T-helper 17 cell (primary cell): ENCODE data around the gene MAGI2. TPM values are rescaled to one million over a fixed set of nuclear protein-coding genes. Genes with fewer than 3 reads are reported as not detected.

Experiments
- ATAC-seq: fragments of 150-1000 bp; cut with Tn5 transposase; 2 replicates; pipeline ENCODE4 v1.10.0; 2021; ENCODE audit warnings: mild to moderate bottlenecking, moderate library complexity
- DNase-seq, 3 donors: peaks; one replicate each; pipeline versions ENCODE4 v3.0.0 to v3.0.0-alpha.2; 2020 to 2021
- H3K9me3 ChIP-seq: one replicate; pipeline ENCODE4 v1.7.0; 2013; ENCODE audit warnings: low read length, mild to moderate bottlenecking; ENCODE audit not compliant: control insufficient read depth, poor library complexity, severe bottlenecking
- H3K27ac Mint-ChIP-seq: one replicate; pipeline ENCODE4 v1.8.0; 2022; ENCODE audit warnings: mild to moderate bottlenecking, moderate library complexity, mixed read lengths
- H3K27me3 Mint-ChIP-seq: one replicate; pipeline ENCODE4 v1.8.0; 2022; ENCODE audit warnings: mixed read lengths
- H3K36me3 Mint-ChIP-seq: one replicate; pipeline ENCODE4 v1.8.0; 2022; ENCODE audit warnings: low read depth, mixed read lengths
- H3K4me1 Mint-ChIP-seq: one replicate; pipeline ENCODE4 v1.8.0; 2022; ENCODE audit warnings: mild to moderate bottlenecking, mixed read lengths
- H3K4me3 Mint-ChIP-seq: one replicate; pipeline ENCODE4 v1.8.0; 2022; ENCODE audit warnings: mild to moderate bottlenecking, moderate library complexity, mixed read lengths
- total RNA-seq, 4 donors: library from RNA in 2 of 4; stranded (reverse) in 2 of 4; gene quantifications; one replicate each; pipeline ENCODE4 v1.2.3 and lab custom pipeline; 2022 to 2026

Gene MAGI2
- total RNA-seq, 2 donors from 2014 or later: 0.73 TPM; not detected in 1

DNA sequence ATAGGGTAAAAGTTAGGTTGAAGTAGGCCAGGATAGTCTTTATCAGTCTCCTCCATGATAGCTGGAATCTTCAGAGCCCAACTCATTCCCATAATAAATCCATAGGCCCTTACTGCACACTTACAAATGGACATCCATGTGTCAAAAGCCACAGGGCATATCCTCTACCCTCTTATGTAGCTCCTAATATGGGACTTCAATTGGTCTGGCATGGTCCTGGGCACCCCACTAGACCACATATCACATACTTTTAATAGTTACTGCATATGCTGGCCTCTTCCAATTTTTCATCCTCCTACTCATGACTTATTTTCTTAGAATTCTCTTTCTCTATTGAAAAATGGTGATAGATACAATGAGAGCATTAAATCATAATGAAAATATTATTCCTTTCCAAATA, 169.3 kb downstream of the MAGI2 start:
- H3K27ac Mint-ChIP-seq: no peak overlapping the region
- no peaks in the 10 kb centered on the region for H3K27me3 Mint-ChIP-seq
- DNase-seq (no peak), ATAC-seq (no peak)
- no peaks in the 10 kb centered on the region for H3K4me1 Mint-ChIP-seq
- no peak overlapping the region for H3K4me3 Mint-ChIP-seq
- H3K9me3 ChIP-seq: no peaks in the 10 kb centered on the region
- no peaks in the 10 kb centered on the region for H3K36me3 Mint-ChIP-seq

DNA sequence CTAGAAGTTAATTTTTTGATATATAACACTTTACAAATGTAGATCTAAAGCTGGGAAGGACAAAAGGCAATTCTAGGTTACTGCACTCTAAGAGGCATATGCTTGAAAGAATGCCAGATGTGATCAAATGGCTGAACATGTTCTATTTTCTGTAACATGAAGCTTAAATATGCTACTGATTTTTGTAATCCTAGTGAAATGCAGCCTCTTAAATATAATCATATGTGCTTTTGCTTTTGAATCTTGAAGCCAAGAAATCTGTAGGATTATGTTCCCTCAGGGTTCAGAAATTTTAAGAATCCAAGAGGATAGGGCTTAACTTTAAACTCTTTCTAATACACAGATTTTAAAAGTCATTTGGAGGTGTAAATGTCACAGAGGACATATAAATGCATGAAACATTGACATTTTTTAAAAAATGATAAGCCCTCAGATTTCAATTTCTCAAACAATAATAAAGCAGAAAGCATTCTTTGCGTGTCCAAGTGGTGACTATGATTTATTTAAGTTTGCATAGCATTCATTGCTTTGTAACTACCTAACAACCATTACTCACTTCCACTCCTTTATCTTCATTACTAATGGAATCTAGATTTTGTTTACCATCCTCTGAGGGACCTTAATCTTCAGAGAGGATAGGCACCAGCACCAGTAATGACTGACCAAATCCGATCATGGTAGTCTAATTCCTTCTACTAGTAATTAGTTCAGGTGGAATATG, 170.4 kb downstream of the MAGI2 start:
- DNase-seq (no peak), ATAC-seq (no peak)
- Mint-ChIP-seq H3K4me3 (no peak overlapping the region), H3K36me3 (no peaks in the 10 kb centered on the region), H3K27ac (no peak overlapping the region), H3K27me3 (no peaks in the 10 kb centered on the region), H3K4me1 (no peaks in the 10 kb centered on the region)
- no peaks in the 10 kb centered on the region for H3K9me3 ChIP-seq

DNA sequence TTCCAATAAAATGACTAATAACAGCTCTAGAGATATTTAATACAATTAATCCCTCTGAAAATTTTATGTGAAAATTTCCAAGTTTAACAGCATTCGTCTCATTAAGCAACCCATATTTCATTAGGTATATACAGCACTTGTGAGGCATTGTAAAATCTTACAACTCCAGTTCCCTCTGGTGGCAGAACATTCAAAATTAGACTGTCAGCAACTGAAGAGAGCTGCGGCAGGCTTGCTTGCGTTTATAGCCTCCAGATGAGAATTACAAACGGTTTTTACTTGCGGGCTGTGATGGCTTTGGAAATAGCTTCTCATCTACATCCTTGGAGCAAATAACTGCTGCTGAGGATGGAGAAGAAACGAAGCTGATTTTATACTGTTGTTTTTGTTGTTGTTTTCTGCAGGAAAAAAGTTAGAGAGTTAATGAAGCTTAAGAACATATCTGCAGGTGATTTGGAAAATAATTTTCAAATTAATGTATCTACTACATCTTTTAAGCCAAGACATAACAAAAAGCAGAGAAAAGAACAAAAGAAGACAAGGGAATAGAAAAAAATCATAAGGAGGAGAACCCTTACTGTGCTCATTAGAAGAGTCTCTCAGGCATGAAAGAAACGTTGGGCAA, 171.3 kb downstream of the MAGI2 start:
- Mint-ChIP-seq H3K27ac (no peak overlapping the region), H3K4me3 (no peak overlapping the region), H3K36me3 (no peaks in the 10 kb centered on the region), H3K4me1 (no peaks in the 10 kb centered on the region), H3K27me3 (no peaks in the 10 kb centered on the region)
- no peak for ATAC-seq
- H3K9me3 ChIP-seq: no peaks in the 10 kb centered on the region
- no peak for DNase-seq

DNA sequence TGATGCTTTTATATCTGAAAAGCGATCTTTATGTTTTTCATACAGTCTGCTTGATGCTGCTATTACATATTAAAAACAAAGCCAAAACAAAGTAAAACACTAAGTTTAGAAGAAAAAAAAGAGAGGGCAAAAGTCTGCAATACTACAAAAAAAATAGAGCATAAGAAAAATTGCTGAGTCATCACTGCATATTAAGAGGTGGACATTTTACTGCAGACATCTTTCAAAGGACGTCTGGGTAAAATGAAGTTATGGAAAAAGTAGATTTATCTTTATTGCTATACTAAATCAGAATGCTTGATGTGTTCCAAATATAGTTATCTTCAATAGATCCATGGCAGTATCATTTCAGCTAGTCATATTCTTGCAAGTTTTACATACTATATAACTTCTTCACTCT, 172.0 kb downstream of the MAGI2 start:
- no peak for ATAC-seq

DNA sequence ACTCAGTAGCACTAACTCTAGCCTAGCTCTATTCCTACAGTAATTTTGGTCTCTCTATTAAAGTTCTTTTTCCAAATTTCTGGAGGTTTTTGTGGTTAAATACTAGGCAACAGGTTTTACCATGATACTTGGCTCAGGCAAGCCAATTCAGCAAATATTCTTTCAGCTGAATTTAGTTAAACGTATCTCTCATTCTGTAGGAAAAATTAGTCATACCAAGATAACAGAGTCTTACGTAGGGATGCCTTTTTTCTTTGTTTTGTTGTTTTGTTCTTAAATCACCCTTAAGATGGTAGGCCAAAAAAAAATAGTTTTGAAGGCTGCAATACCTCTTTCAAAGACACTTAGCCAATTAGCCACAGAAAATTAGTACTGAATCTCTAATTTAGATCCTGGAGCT, 180.5 kb downstream of the MAGI2 start:
- Mint-ChIP-seq H3K4me1 (no peaks in the 10 kb centered on the region), H3K36me3 (no peaks in the 10 kb centered on the region), H3K4me3 (no peak overlapping the region), H3K27me3 (no peaks in the 10 kb centered on the region), H3K27ac (no peak overlapping the region)
- DNase-seq (no peak), ATAC-seq (no peak)
- H3K9me3 ChIP-seq: no peaks in the 10 kb centered on the region

More for the DNA sequence above, 172.0 kb downstream of the MAGI2 start:
- Mint-ChIP-seq H3K4me1 (no peaks in the 10 kb centered on the region), H3K27me3 (no peaks in the 10 kb centered on the region), H3K4me3 (no peak overlapping the region), H3K36me3 (no peaks in the 10 kb centered on the region), H3K27ac (no peak overlapping the region)
- H3K9me3 ChIP-seq: no peaks in the 10 kb centered on the region
- no peak for DNase-seq

DNA sequence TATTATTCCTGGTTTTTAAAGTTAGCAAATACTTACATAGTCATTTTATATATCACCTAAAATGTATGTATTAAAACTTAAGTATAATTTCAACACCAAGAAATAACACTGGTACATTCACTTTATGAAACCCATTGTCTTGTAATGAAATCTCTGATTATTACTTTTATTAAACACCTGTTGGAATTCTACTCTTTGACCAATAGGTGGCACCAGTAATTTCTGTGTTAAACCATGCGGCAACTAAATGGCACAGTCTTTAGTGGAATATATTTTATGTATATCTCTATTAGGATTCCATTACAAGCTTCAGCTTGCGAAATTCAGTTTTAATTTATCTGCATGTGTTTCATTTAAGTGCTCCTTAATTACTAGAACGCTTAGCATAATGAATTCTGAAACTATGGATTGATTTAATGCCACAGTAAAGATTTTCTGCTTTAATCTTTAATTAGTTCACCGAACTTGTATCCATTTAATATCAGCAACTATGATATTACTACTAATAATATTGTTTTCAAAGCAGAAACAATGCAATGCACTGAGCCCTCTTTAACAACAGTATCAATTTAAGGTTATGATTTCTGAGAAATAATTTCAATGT, 181.3 kb downstream of the MAGI2 start:
- Mint-ChIP-seq H3K27ac (no peak overlapping the region), H3K27me3 (no peaks in the 10 kb centered on the region), H3K4me1 (no peaks in the 10 kb centered on the region), H3K4me3 (no peak overlapping the region), H3K36me3 (no peaks in the 10 kb centered on the region)
- DNase-seq: no peak
- no peak for ATAC-seq
- no peaks in the 10 kb centered on the region for H3K9me3 ChIP-seq

DNA sequence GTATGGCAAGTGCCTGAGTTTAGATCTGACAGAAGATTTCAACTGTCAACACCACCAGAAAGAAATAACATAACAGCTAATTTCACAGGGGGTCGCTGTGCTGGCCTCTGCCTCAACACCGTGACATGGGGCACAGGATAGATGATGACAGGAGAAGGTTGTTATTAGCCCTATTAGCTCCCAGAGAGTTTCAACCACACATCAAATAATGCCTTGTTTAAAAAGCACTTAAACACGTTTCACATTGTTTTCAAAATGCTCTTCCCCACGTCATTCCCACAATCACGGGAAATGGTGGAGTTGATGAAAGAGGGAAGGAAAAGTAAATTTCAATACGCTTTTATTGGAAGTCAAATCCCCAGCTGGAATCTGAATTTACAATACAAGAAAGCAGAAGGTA, 184.7 kb downstream of the MAGI2 start:
- DNase-seq (no peak), ATAC-seq (no peak)
- Mint-ChIP-seq H3K36me3 (no peaks in the 10 kb centered on the region), H3K4me3 (no peak overlapping the region), H3K27ac (no peak overlapping the region), H3K4me1 (no peaks in the 10 kb centered on the region), H3K27me3 (no peaks in the 10 kb centered on the region)
- H3K9me3 ChIP-seq: no peaks in the 10 kb centered on the region

DNA sequence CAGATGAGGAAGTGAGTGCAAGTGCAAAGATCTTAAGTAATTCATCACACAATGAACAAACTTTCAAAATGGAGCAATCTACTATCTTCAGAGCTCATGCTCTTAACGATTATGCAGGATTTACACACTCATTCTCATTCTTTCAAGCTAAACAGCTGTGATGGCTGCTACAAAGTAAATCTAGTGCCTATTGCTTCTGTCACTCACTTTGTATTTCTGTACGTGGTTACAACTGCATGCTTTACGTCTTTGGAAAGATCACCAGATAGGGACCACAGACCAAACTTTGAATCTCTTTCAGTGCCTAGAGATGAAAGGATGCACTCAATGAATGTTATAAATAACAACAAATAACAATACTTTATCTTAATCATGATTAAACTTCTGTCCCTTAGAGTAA, 194.6 kb downstream of the MAGI2 start:
- Mint-ChIP-seq H3K4me1 (no peaks in the 10 kb centered on the region), H3K36me3 (no peaks in the 10 kb centered on the region), H3K4me3 (no peak overlapping the region), H3K27ac (no peak overlapping the region), H3K27me3 (no peaks in the 10 kb centered on the region)
- ATAC-seq: no peak
- no peaks in the 10 kb centered on the region for H3K9me3 ChIP-seq
- DNase-seq: no peak

DNA sequence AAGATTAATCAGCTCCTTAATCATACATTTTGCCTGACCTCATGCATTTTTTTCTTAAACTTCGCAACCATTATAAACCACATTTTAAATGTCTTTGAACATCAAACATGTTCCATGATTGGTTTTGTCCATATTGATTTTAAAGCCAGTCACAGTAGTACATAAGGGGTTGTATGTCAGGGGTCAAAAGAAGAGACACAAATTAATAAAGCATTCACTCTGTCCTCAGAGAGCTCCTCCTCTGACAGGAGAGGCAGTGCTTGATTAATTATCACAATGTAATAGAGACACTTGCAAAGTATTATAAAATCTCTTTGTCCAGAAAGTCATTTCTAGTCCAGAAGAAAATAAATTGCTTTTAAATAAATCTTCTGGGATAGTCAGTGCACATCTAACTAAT, 195.5 kb downstream of the MAGI2 start:
- H3K4me1 Mint-ChIP-seq: no peaks in the 10 kb centered on the region
- no peaks in the 10 kb centered on the region for H3K9me3 ChIP-seq
- ATAC-seq: no peak
- no peak for DNase-seq
- no peaks in the 10 kb centered on the region for H3K36me3 Mint-ChIP-seq
- no peaks in the 10 kb centered on the region for H3K27me3 Mint-ChIP-seq
- no peak overlapping the region for H3K4me3 Mint-ChIP-seq
- no peak overlapping the region for H3K27ac Mint-ChIP-seq

DNA sequence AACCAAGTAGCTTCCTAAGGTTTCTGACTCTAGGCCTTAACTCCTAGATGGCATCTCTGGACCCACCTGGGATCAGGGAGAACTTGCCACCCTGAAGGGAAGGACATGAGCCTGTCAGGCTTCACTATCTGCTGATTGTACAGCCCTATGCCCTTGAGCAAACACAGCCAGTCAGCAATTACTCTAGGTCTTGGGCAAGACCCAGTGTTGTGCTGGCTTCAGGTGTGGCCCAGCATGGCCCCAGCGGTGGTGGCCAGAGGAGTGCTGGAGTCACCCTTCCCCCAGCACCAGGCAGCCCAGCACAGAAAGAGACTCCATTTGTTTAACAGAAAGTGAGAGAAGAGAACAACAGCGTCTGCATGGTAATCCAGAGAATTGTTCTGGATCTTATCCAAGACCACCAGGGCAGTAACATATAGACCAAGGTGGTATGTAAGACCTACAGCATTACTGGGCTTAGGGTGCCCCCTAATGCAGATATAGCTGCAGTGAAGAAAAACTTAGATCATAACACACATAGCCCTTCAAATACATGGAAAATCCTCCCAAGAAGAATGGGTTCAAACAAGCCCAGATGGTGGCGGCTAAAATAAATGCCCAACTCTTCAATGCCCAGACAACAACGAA, 207.7 kb downstream of the MAGI2 start:
- Mint-ChIP-seq H3K27ac (no peak overlapping the region), H3K27me3 (no peaks in the 10 kb centered on the region), H3K4me3 (no peak overlapping the region), H3K4me1 (no peaks in the 10 kb centered on the region), H3K36me3 (no peaks in the 10 kb centered on the region)
- no peaks in the 10 kb centered on the region for H3K9me3 ChIP-seq
- DNase-seq (no peak), ATAC-seq (no peak)

DNA sequence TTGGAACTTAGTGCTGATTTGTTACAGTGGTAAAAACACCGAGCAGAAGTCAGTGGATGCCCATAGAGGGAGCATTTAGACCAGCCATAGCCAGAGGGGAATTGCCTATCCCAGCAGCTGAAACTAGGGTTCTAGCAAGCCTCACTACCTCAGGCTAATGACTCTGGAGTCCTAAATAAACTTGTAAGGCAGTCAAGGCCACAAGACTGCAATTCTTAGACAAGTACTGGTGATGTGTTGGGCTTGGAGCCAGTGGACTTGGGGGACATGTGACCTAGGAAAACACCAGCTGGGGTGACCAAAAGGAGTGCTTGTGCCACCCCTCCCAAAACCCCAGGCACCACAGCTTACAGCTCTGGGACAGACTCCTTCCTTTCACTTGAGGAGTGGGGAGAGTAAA, 209.0 kb downstream of the MAGI2 start:
- H3K9me3 ChIP-seq: no peaks in the 10 kb centered on the region
- H3K36me3 Mint-ChIP-seq: no peaks in the 10 kb centered on the region
- H3K27me3 Mint-ChIP-seq: no peaks in the 10 kb centered on the region
- no peak overlapping the region for H3K27ac Mint-ChIP-seq
- DNase-seq (no peak), ATAC-seq (no peak)
- H3K4me1 Mint-ChIP-seq: no peaks in the 10 kb centered on the region
- no peak overlapping the region for H3K4me3 Mint-ChIP-seq

DNA sequence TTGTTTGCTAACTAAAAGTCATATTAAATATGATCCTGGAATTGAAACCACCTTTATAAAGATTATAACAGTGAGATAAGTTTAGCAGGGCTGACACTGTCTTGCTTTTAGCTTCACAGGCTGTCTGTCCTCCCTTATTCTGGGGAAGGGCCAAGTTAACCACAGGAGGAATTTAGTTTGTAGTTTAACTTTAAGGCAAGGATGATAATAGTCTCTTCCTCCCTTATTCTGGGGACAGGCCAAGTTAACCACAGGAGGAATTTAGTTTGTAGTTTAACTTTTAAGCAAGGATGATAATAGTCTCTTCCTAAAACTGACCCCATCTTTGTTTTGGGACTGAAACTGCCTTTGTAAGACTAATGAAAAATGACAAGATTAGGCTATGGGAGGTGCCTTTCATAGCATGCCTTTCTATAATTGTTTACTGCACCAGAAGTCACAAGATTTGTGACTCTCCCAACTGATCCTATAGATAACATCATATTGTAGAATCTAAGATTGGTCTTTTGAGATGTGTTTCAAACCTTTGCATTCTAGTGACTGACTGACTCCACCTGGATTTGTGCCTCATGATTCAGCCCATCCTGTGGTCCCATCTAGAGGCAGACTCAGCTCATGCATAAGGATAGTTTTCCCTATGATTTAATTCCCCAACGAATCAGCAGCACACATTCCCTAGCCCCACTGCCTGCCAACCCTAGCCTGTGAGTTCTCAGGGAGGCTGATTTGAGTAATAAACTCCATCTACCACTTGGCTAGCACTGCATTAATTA, 212.0 kb downstream of the MAGI2 start:
- Mint-ChIP-seq H3K4me1 (no peaks in the 10 kb centered on the region), H3K27me3 (no peaks in the 10 kb centered on the region), H3K4me3 (no peak overlapping the region), H3K27ac (no peak overlapping the region), H3K36me3 (no peaks in the 10 kb centered on the region)
- no peaks in the 10 kb centered on the region for H3K9me3 ChIP-seq
- DNase-seq (no peak), ATAC-seq (no peak)

DNA sequence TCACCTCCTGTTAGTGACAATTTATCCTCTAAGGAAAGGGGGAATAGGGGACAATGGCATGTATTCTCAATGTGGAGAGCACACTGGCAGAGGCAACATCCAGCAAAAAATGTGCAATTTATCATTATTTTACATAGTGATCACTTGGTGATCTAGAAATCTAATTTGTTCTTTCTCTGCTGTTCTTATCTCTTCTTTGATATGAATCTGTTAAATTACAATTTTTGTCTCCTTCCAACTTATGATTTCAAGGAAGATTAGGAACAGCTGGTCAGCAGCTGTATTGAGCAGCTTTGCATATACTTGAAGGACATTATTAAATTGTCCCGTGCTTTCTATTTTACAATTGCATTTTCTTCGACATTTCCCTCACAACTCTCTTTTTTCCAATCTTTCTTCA, 213.1 kb downstream of the MAGI2 start:
- no peak overlapping the region for H3K4me3 Mint-ChIP-seq
- DNase-seq (no peak), ATAC-seq (no peak)
- H3K36me3 Mint-ChIP-seq: no peaks in the 10 kb centered on the region
- H3K9me3 ChIP-seq: no peaks in the 10 kb centered on the region
- no peak overlapping the region for H3K27ac Mint-ChIP-seq
- no peaks in the 10 kb centered on the region for H3K27me3 Mint-ChIP-seq
- no peaks in the 10 kb centered on the region for H3K4me1 Mint-ChIP-seq
